ENCODE data around the gene FTO.

Gene FTO

DNA sequence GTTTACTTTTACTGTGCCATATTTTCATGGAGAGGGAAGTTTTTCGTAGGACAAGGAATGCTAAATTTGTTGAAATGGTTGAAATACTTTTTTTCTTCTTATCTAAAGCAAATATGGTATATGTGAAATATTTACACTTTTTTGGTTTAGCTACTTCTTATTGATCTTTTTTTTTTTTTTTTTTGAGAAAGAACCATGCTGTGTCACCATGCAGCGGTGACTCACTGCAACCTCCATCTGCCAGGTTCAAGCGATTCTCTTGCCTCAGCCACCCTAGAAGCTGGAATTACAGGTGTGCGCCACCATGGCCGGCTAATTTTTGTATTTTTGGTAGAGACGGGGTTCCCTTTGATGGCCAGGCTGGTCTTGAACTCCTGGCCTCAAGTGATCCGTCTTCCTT, 100.5 kb downstream of the FTO start:
- no peak overlapping the region for H3K4me3 ChIP-seq (ENCODE audit: low read depth, low read length)
- TF ChIP-seq, protein P1, sequence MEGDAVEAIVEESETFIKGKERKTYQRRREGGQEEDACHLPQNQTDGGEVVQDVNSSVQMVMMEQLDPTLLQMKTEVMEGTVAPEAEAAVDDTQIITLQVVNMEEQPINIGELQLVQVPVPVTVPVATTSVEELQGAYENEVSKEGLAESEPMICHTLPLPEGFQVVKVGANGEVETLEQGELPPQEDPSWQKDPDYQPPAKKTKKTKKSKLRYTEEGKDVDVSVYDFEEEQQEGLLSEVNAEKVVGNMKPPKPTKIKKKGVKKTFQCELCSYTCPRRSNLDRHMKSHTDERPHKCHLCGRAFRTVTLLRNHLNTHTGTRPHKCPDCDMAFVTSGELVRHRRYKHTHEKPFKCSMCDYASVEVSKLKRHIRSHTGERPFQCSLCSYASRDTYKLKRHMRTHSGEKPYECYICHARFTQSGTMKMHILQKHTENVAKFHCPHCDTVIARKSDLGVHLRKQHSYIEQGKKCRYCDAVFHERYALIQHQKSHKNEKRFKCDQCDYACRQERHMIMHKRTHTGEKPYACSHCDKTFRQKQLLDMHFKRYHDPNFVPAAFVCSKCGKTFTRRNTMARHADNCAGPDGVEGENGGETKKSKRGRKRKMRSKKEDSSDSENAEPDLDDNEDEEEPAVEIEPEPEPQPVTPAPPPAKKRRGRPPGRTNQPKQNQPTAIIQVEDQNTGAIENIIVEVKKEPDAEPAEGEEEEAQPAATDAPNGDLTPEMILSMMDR (IDR thresholded peaks at IDR 0.05; ENCODE audit: low read depth, low read length, missing control alignments): no peak
- no peaks in the 10 kb centered on the region for H3K27me3 ChIP-seq (replicated peaks)
- DNase-seq: no peak
- in situ Hi-C loops (cut with HindIII; ENCODE audit: low pct_ligation_motif_present, low sequenced_read_pairs): no loop called here
- H3K27ac ChIP-seq: no peak overlapping the region
- H3K36me3 ChIP-seq (replicated peaks): no peaks in the 10 kb centered on the region

DNA sequence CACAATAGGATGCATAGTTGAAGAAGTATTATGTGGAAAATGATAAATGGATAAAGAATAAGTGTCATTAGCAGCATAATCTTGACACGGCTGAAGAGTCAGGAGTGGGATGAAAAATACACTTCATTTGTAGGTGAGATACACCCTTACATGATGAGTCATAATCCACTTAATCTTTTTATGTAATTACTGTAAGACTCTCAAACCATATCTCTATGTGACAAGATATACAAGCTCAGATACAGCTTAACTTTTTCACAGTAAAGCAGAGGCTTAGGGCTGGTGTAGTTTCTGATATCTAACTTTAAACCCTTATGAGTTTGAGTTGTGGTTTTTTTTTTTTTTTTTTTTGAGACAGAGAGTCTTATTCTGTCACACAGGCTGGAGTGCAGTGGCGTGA, 101.2 kb downstream of the FTO start:
- Histone ChIP-seq H3K27ac (no peak overlapping the region), H3K27me3 (replicated peaks) (no peaks in the 10 kb centered on the region), H3K36me3 (replicated peaks) (no peaks in the 10 kb centered on the region), H3K4me3 (ENCODE audit: low read depth, low read length) (no peak overlapping the region)
- DNase-seq: no peak
- in situ Hi-C loops (cut with HindIII; ENCODE audit: low pct_ligation_motif_present, low sequenced_read_pairs): no loop called here
- TF ChIP-seq, protein P1 (IDR thresholded peaks at IDR 0.05; ENCODE audit: low read depth, low read length, missing control alignments): no peak

DNA sequence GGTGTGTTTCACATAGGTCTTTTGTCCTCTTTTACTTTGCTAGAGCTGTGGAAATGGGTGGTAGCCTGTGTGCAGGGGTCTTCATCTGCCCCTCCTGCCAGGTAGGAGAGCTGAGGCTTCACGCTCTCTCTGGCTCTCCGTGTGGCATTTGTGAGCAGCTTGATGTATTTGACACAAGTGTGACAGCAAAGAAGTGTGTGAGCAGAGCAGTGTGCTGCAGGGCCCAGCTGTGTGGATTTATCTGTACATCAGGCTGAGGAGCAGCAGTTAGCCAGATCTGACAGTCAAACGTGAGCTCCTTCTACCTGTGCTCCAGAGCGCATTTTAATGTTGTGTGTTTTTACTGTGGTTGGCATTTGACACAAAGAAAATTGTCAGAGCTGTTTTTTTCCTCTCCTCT, 101.8 kb downstream of the FTO start:
- no peak overlapping the region for H3K4me3 ChIP-seq (ENCODE audit: low read depth, low read length)
- H3K36me3 ChIP-seq (replicated peaks): no peaks in the 10 kb centered on the region
- H3K27me3 ChIP-seq (replicated peaks): no peaks in the 10 kb centered on the region
- in situ Hi-C loops (cut with HindIII; ENCODE audit: low pct_ligation_motif_present, low sequenced_read_pairs): no loop called here
- no peak overlapping the region for H3K27ac ChIP-seq
- DNase-seq: no peak
- TF ChIP-seq, protein P1 (IDR thresholded peaks at IDR 0.05; ENCODE audit: low read depth, low read length, missing control alignments): no peak

DNA sequence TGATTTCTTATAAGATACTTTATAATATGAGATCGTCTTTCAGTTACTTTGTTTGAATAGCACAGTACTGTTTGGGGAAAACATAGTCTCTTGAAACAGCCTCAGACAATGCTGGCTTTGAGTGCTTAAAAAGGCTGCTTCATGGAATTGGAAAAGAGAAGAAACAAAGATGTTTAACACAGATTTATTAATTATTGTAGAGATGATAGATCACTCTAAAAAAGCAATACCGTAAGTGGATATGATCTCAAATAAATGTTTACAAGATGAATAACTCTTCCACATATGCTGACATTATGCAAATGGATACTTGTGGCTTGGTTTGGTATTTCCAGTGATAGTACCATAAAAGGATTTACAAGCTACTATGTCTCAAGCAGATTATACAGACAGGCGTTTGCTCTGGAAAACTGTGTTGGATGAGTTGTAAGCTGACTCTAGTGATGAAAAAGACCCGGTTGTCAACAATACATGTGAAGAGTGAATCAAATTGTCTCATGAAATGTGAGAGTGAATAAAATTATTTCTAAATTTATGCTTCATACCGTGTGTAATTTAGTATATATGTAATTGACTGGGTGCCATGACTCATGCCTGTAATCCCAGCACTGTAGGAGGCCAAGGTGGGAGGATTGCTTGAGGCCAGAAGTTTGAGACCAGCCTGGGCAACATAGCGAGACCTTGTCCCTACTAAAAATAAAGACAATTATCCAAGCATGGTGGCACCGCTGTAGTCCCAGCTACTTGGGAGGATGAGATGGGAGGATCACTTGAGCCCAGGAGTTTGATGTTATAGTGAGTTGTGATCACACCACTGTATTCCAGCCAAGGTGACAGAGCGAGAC, 105.4 kb downstream of the FTO start:
- TF ChIP-seq, protein P1 (IDR thresholded peaks at IDR 0.05; ENCODE audit: low read depth, low read length, missing control alignments): no peak
- in situ Hi-C loops (cut with HindIII; ENCODE audit: low pct_ligation_motif_present, low sequenced_read_pairs): no loop called here
- H3K4me3 ChIP-seq (ENCODE audit: low read depth, low read length): no peak overlapping the region
- H3K36me3 ChIP-seq (replicated peaks): no peaks in the 10 kb centered on the region
- peak; percentile 82 for DNase-seq
- peak overlapping the region; percentile 73 for H3K27ac ChIP-seq
- H3K27me3 ChIP-seq (replicated peaks): no peaks in the 10 kb centered on the region

DNA sequence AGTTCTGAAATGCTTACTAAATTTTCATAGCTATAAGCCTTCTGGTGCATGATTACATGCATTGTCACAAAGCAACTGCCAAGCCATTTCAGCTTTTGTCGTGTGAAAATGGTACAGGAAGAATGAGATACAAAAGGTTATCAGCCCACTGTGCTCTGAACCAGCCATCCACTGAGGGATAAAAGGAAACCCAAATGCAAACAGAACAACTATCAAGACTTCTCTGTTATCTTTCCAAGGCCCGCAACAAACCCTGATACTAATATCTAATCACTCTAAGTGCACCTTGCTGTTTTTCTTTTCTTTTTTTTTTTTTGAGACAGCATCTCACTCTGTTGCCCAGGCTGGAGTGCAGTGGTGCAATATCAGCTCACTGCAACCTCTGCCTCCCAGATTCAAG, 109.0 kb downstream of the FTO start:
- TF ChIP-seq, protein P1 (IDR thresholded peaks at IDR 0.05; ENCODE audit: low read depth, low read length, missing control alignments): no peak
- Histone ChIP-seq H3K27me3 (replicated peaks) (no peaks in the 10 kb centered on the region), H3K27ac (no peak overlapping the region), H3K36me3 (replicated peaks) (no peaks in the 10 kb centered on the region), H3K4me3 (ENCODE audit: low read depth, low read length) (no peak overlapping the region)
- in situ Hi-C loops (cut with HindIII; ENCODE audit: low pct_ligation_motif_present, low sequenced_read_pairs): no loop called here
- no peak for DNase-seq

DNA sequence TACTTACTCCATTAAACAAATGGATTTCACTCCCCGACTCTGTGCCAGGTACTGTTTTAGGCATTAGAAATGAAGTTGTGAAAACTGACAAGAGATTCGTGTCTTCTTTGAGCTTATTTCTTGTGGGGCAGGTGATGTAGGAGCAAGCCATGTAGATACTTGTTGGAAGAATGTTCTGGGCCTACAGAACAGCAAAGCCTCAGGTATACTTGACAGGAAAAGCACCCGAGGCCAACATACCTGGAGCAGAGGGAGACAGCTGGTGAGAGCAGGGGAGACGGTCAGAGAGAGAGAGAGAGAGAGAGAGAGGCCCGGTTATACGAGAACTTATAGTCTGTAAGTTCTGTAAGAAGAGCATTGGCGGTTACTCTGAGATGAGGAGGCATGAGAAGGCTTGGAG, 110.8 kb downstream of the FTO start:
- TF ChIP-seq, protein P1 (IDR thresholded peaks at IDR 0.05; ENCODE audit: low read depth, low read length, missing control alignments): no peak
- in situ Hi-C loops (cut with HindIII; ENCODE audit: low pct_ligation_motif_present, low sequenced_read_pairs): no loop called here
- Histone ChIP-seq H3K27ac (no peak overlapping the region), H3K27me3 (replicated peaks) (no peaks in the 10 kb centered on the region), H3K36me3 (replicated peaks) (no peaks in the 10 kb centered on the region), H3K4me3 (ENCODE audit: low read depth, low read length) (no peak overlapping the region)
- DNase-seq: no peak

Data from brain microvascular endothelial cell (primary cell).